Measurements from ENCODE around the gene MARCHF5. TPM values are rescaled to one million over a fixed set of nuclear protein-coding genes. Genes with fewer than 3 reads are reported as not detected.

MARCHF5 gene
- total and polyA plus RNA-seq, 2 of the 4 experiments (the other 2 are of a cell fraction), result 14.9 to 30.0 TPM

GRCh38 chr10:92268748-92269147 is 22.2 kb upstream of the MARCHF5 start:
- Histone ChIP-seq H3K14ac (replicated peaks; ENCODE audit: low read depth, low read length) (no peak overlapping the region), H3K4me2 (ENCODE audit: low read depth, low read length) (no peak overlapping the region), H3K4me1 (ENCODE audit: control insufficient read depth, insufficient read depth, low read length) (no peaks in the 10 kb centered on the region), H2BK20ac (ENCODE audit: low read depth, low read length) (no peak overlapping the region), H4K91ac (ENCODE audit: insufficient read depth, low read depth, low read length) (no peak overlapping the region), H3K36me3 (ENCODE audit: control insufficient read depth, insufficient read depth, low read length) (no peaks in the 10 kb centered on the region), H3K23ac (ENCODE audit: low read depth, low read length) (no peak overlapping the region), H2BK120ac (ENCODE audit: low read depth, low read length) (no peak overlapping the region), H3K79me1 (ENCODE audit: low read depth in 1 of 2, low read length in 2 of 2) (no peaks in the 10 kb centered on the region), H2AK5ac (ENCODE audit: low read depth, low read length) (no peak overlapping the region), H4K8ac (ENCODE audit: low read depth in 2 of 2, low read length in 2 of 2) (no peak overlapping the region), H2AK9ac (replicated peaks; ENCODE audit: low read depth, low read length, poor library complexity) (no peak overlapping the region), H3K4me3 (ENCODE audit: insufficient read depth, low read depth, low read length) (no peak overlapping the region), H3K9me3 (ENCODE audit: control insufficient read depth, insufficient read depth, low read length) (no peaks in the 10 kb centered on the region), H2AFZ (replicated peaks; ENCODE audit: low read length, poor library complexity) (no peak overlapping the region), H3K27me3 (ENCODE audit: control insufficient read depth, insufficient read depth, low read length) (no peaks in the 10 kb centered on the region), H3K18ac (ENCODE audit: low read depth, low read length) (no peak overlapping the region), H3K9ac (ENCODE audit: low read depth, low read length) (no peak overlapping the region), H2BK15ac (ENCODE audit: low read depth, low read length) (no peak overlapping the region), H3K9me1 (ENCODE audit: insufficient read depth, low read length) (no peaks in the 10 kb centered on the region), H3K4ac (ENCODE audit: low read depth, low read length) (no peak overlapping the region), H4K5ac (ENCODE audit: low read depth, low read length) (no peak overlapping the region), H3K56ac (ENCODE audit: extremely low read depth, insufficient read depth, low read length) (no peak overlapping the region), H2BK5ac (ENCODE audit: low read depth, low read length, poor library complexity, severe bottlenecking) (no peak overlapping the region), H3K27ac (ENCODE audit: insufficient read depth, low read length) (no peak overlapping the region), H4K20me1 (ENCODE audit: insufficient read depth, low read length) (no peaks in the 10 kb centered on the region)
- dilution Hi-C loops (cut with HindIII; ENCODE audit: low sequenced_read_pairs, unreplicated experiment) (no loop called here), intact Hi-C loops (cut with micrococcal nuclease) (no loop called here), in situ Hi-C loops (cut with MboI; ENCODE audit: low sequenced_read_pairs) (no loop called here)
- no CpG with 5 or more reads among the region's 2 CpGs for WGBS, 2 experiments (ENCODE audit: extremely low coverage in 2 of 2, insufficient read length in 1 of 2)
- no peak for TF ChIP-seq BHLHE40 (IDR thresholded peaks at IDR 0.05; ENCODE audit: low read depth, low read length)
- TF ChIP-seq CEBPB (IDR thresholded peaks at IDR 0.05; ENCODE audit: low read depth, low read length), result no peak
- TF ChIP-seq CHD1 (IDR thresholded peaks at IDR 0.05; ENCODE audit: low read depth, low read length), result no peak
- no peak for TF ChIP-seq FOS (IDR thresholded peaks at IDR 0.05; ENCODE audit: low read depth, low read length)
- TF ChIP-seq POLR2A (IDR thresholded peaks at IDR 0.05; ENCODE audit: low read depth, low read length), result no peak
- TF ChIP-seq RAD21 (IDR thresholded peaks at IDR 0.05; ENCODE audit: low read length), result no peak
- no peak for TF ChIP-seq ELK1 (IDR thresholded peaks at IDR 0.05; ENCODE audit: borderline replicate concordance, low read depth, low read length)
- no peak for TF ChIP-seq RCOR1 (IDR thresholded peaks at IDR 0.05; ENCODE audit: insufficient replicate concordance, low read length)
- POLR2A ChIA-PET (ENCODE audit: unreplicated experiment), result no interaction called here
- BruUV-seq (replicated peaks), result no TSS peak
- ATAC-seq (ENCODE audit: low read depth) (no peak), DNase-seq (no peak)
- CTCF ChIA-PET, result no interaction called here
